BJ (cell line): Measurements from ENCODE around the gene ALPK1. TPM values are rescaled to one million over a fixed set of nuclear protein-coding genes. Genes with fewer than 3 reads are reported as not detected.

Source experiments
- CTCF ChIA-PET: fragments of 350-600 bp; formaldehyde crosslinking; extraction: SDS; loops from one replicate; lab custom pipeline; 2021; ENCODE audit warnings: antibody characterized with exemption, inconsistent platforms; lab: Yijun Ruan, JAX
- POLR2A ChIA-PET: fragments of 300-600 bp; sonication (Branson Sonifier 250); formaldehyde crosslinking; extraction: SDS; loops from one replicate; lab custom pipeline; 2021; ENCODE audit warnings: antibody characterized with exemption; lab: Charles Lee
- DNase-seq: peaks from one replicate; pipeline ENCODE4 v3.0.0-alpha.2; 2011; ENCODE audit warnings: low read depth
- H3K27me3 ChIP-seq: 2 replicates; pipeline ENCODE4 v1.6.0; 2011; ENCODE audit warnings: low read length; ENCODE audit not compliant: control insufficient read depth, insufficient read depth
- H3K36me3 ChIP-seq: 2 replicates; pipeline ENCODE4 v1.5.1; 2011; ENCODE audit warnings: low read length; ENCODE audit not compliant: control insufficient read depth, insufficient read depth
- H3K4me3 ChIP-seq: 2 replicates; pipeline ENCODE4 v1.5.1; 2011; ENCODE audit warnings: low read depth, mild to moderate bottlenecking, control low read depth, low read length
- CTCF ChIP-seq: IDR thresholded peaks from 2 replicates; pipeline ENCODE4 v1.5.1; 2011; ENCODE audit warnings: low read depth, mild to moderate bottlenecking, control low read depth, inconsistent platforms, low read length, moderate library complexity; ENCODE audit not compliant: insufficient read depth
- polyA plus RNA-seq: library from polyadenylated mRNA; depleted of rRNA; stranded (reverse); fragments of >200 nt; gene quantifications from 2 replicates; pipeline ENCODE4 v1.2.3, GENCODE V29; 2011

Gene ALPK1
- polyA plus RNA-seq, 1 experiment = 7.6 TPM

- no peak overlapping the region for H3K4me3 ChIP-seq
- no peak for DNase-seq
- H3K36me3 ChIP-seq = no peaks in the 10 kb centered on the region
- no peak for TF ChIP-seq CTCF
- CTCF ChIA-PET = interaction anchor here (1.0 to 1.5 kb wide), 2 partner anchors 9 to 17 kb away, joined by 3 to 5 read pairs; no protein-coding TSS in a partner anchor
- POLR2A ChIA-PET = no interaction called here
- H3K27me3 ChIP-seq = no peaks in the 10 kb centered on the region
Measured at GRCh38 chr4:112377171-112377570, 80.0 kb downstream of the ALPK1 start.

- POLR2A ChIA-PET = no interaction called here
- CTCF ChIA-PET = interaction anchor here (1.0 to 1.5 kb wide), 2 partner anchors 9 to 17 kb away, joined by 3 to 5 read pairs; no protein-coding TSS in a partner anchor
- no peaks in the 10 kb centered on the region for H3K36me3 ChIP-seq
- no peaks in the 10 kb centered on the region for H3K27me3 ChIP-seq
- no peak for DNase-seq
- no peak for TF ChIP-seq CTCF
- no peak overlapping the region for H3K4me3 ChIP-seq
Measured at GRCh38 chr4:112377594-112378242, 80.5 kb downstream of the ALPK1 start.

GRCh38 chr4:112378243-112378620, 81.1 kb downstream of the ALPK1 start:
- ChIA-PET CTCF (interaction anchor here (1.0 to 1.5 kb wide), 2 partner anchors 10 to 16 kb away, joined by 3 to 5 read pairs; no protein-coding TSS in a partner anchor), POLR2A (no interaction called here)
- no peaks in the 10 kb centered on the region for H3K36me3 ChIP-seq
- DNase-seq = no peak
- H3K27me3 ChIP-seq = no peaks in the 10 kb centered on the region
- H3K4me3 ChIP-seq = no peak overlapping the region
- TF ChIP-seq CTCF = no peak

GRCh38 chr4:112378858-112379257, 81.7 kb downstream of the ALPK1 start:
- H3K4me3 ChIP-seq = no peak overlapping the region
- no peak for TF ChIP-seq CTCF
- no peaks in the 10 kb centered on the region for H3K36me3 ChIP-seq
- no peaks in the 10 kb centered on the region for H3K27me3 ChIP-seq
- no peak for DNase-seq
- ChIA-PET POLR2A (interaction anchor here (0.6 kb wide), 1 partner anchor 21 kb away, joined by 4 read pairs; no protein-coding TSS in a partner anchor), CTCF (no interaction called here)

GRCh38 chr4:112379306-112379705, 82.1 kb downstream of the ALPK1 start:
- CTCF ChIA-PET = no interaction called here
- no peaks in the 10 kb centered on the region for H3K27me3 ChIP-seq
- no peak overlapping the region for H3K4me3 ChIP-seq
- TF ChIP-seq CTCF = no peak
- POLR2A ChIA-PET = interaction anchor here (0.6 kb wide), 1 partner anchor 21 kb away, joined by 4 read pairs; no protein-coding TSS in a partner anchor
- H3K36me3 ChIP-seq = no peaks in the 10 kb centered on the region
- no peak for DNase-seq
